NCI-H146 (cell line): ENCODE results near the gene TCF4.

ENCODE experiments used
- DNase-seq: peaks from one replicate; lab custom pipeline; 2025; lab: John Stamatoyannopoulos, UW

Gene TCF4

DNA sequence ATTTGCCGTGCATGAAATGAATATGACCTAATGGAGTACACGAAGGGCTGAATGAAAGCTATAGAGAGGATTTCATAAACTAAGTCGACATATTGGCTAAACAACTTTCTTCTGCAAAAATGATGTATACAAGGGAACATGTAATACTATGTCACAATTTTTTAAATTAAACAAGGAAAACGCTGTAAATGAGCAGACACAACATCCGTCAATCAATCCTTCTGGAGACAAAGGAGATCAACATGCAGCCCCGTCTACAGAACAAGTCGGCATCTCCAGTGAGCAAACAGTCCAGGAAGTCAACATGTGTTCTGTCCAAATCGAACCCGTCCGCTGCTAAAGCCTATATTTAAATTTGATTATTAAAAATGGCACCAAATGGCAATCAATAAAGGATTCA, 180.8 kb downstream of the TCF4 start:
- DNase-seq, result peak; percentile 83

DNA sequence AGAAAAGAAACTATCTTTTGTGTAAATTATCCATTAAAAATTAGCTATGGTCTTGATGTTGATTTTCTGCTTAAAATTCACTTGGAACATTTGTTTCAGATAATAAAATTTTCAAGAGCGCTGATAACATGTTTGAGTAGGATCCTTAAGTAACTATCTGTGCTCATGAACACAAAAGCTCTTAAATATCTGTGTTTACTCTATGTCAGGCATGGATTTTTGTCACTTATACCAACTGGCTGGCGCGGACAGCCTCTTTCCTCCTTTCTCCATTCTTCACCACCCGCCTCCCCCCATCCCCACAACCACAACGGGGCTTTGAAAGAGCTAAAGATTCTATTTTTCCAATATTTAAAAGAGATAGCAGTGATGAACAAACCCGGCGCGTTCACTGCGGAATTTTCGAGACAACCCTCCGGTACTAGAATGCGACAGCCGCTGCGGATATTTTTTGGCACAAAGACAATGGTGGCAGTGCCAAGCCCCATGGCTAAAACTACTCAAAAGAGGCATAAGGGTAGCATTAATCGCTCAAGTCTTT, 181.5 kb downstream of the TCF4 start:
- peak; percentile 82 for DNase-seq

- DNase-seq, result peak; percentile 98
Observed at GRCh38 chr18:55405893-55406406, 182.0 kb downstream of the TCF4 start.

- DNase-seq, result no peak
Observed at GRCh38 chr18:55405475-55405874, 182.5 kb downstream of the TCF4 start.

DNA sequence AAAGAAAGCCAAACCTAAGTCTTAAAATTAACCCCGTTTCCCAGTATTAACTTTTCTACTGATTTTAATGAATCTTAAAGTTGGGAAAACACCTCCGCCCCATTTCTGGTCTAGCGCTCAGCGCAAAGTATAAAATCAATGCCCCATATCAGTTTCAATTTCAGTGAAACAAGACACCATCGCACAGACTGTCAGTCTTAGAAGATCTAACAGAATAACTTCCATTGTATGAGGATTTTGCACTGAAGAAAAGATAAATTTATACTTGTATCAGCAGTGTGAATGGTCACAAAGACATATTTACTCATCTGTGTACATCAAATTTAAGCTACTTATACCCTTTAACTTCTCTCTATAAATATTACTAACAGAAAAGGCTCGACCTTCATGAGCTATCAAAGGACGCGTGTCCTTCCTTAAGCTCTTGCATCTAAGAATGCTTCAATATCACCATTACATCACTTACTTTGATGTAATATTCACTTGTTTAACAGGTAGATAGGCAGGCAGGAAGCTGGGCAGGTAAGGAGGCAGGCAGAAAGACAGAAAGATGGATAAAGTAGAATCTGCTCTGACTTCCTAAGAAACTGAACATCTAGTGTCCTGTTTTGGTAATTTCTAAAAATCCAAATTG, 183.0 kb downstream of the TCF4 start:
- no peak for DNase-seq

GRCh38 chr18:55404136-55404830, 183.7 kb downstream of the TCF4 start:
- no peak for DNase-seq

DNA sequence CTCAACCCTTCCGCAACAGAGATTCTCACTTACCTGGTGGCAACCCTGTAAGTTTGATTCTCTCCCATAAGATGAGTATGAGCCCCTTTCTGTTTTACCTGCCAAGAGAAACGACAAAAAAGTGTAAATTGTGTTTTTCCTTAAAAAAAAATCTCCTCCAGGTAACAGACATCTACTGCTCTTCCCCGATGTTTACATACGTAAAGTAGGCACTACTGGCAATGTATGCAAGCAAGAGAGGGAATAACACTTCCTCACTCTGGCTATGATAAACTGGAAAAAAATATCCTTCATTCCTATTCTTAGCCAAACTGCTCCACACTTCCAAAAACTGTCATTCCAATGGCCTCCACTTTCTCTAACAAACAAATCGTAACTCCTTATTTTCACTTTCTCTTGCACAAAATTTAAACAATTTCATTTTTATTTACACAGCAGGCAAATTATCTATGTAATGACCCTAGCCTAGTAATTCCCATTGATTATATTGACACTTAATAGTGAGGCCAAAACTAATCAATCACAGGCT, 184.5 kb downstream of the TCF4 start:
- DNase-seq, result peak; percentile 22

- DNase-seq, result no peak
Observed at GRCh38 chr18:55402731-55403405, 185.1 kb downstream of the TCF4 start.

DNA sequence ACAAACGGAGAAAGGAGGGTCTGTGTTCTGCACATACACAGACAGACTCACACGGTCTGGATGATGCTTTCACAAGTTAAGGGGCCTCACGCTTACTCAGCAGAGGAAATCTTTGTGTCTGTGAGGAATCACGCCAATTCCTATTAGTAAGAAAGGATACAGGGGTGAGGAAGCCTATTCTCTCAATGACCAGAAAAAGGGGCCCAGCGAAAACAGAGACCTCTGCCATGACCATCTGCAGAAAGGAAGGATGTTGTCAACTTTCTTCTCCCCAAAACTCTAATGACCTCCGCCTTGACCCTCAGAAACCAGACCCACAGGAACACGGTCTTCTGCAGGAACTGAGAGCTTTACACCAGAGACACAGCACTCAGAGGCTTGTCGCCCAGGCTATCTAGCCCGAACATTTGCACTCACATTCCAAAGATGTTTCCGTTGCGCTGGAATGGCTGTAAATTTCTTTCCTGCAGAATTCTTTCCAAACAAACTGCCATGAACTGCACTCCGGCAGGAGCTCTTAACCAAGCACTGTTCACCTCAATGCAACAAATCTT, 186.3 kb downstream of the TCF4 start:
- DNase-seq, result no peak

DNA sequence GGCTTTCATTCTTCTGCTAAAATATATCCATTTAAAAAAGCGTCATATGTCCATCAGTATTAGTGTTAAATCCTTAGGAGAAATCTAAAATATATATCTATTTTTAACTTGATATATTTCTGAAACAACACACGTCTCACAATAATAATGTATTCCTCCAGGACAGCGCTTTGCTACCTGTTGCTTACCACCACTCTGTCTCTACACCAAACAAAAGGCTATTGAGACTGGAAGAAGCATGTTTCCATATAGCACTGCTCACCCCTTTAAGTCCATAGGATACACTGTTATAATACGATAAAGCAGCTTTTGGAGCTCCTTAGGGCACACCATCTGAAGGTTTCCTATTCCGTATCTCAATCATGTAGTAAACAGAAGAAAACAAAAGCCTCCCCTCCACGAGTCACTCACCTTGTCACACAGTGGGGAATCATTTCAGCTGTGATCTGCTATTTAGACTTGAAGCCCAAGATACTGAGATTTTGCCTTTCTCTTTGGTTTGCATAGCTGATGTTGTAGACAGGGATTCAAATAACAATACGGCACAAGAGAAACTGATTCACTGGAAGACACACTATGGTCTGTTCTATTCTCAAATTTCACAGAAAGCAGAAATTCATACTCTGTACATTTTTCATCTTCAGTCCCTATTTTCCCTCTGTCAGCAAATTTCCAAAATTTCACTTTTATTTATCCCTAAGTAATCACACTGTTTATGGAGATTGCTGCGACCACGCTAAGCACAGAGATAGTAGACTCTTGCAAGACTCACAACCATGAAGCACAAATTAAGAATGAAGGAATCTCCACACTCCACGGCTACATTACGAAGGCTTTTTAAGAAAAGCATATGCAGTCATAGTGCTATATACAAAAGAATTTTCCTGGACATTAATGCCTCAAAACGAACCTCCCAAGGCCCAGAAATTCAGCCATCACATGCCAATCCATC, 187.1 kb downstream of the TCF4 start:
- no peak for DNase-seq

DNA sequence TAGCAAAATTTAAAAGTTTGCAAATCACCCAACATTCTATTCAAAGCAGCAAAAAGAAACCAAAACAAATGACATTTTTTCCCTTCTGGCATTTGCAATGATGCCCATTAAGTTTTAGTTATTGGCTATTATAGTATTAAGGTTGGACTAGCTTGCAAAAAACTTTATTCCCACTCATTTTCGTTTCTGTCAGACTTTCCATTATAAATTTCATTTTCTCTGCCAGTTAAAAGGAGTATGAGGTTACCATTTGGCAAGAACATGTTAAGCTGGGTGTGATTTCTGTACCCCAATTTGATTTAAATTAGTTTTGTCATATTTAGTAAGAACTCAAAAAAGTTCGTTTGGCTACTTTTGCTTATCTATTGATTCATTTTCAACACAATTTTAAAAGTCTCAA, 187.9 kb downstream of the TCF4 start:
- no peak for DNase-seq

GRCh38 chr18:55398858-55399257, 189.1 kb downstream of the TCF4 start:
- DNase-seq, result no peak

DNA sequence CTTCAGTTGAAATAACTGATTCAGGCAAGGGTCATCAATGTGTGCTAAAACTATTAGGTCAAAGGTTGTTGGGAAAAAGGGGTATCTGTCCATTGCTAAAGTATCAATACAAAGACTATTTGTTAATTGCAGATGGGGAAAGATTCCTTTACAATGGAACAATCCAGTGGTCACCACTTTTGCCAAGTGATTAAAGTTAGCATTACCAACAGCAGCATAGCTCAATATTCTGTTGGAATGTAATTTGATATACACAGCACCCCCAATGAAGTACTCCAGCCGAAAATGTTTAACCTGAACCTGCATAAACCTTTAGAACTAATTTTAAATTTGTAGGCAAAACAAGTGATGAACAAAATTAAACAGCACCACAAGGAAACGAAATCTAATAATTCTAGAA, 191.0 kb downstream of the TCF4 start:
- no peak for DNase-seq

DNA sequence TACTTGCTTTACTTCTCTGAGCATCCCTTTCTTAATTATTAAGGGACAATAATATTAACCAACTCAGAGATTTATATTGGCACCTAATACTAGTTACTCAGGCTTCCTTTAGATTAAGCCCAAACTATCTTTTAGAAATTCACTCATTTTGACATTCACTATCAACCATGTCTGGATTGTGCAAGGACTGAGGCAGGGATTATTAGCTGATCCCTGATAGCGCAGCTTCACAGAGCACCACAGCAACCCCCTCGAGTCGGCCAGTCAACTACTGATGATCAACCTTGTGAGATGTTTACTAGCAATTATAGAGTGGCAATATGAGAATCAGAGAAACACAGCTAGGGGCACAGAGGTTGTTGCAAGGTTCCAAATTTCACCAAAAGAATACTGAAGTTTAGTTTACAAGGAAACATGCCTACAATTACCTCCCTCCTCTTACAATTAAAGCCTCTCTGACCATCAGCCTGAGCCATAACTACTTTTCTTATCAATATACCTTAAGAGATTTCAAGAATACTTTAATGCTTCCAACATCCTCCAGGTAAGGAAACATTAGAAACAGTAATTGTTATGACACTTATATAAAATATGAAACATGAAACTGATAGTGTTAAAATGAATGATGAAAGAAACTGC, 191.6 kb downstream of the TCF4 start:
- DNase-seq, result no peak

DNA sequence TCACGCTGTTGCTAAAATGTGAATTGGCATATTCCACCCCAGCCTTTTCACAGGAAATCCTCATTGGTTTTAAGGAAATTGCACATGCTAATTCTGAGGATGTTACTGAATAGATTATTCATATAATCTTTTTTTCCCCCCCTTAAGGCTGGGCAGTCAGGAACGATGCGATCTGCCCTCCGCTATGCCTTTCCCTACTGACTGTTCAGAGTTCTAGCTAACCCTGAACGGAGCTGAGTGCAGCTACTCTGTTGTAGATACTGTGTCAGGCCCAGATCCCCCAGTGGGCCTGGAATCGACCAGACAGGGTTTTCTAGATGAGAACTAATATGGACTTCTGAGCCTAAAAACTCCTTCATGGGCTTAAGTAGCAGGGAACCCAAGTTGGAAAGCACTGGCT, 192.2 kb downstream of the TCF4 start:
- DNase-seq, result no peak

DNA sequence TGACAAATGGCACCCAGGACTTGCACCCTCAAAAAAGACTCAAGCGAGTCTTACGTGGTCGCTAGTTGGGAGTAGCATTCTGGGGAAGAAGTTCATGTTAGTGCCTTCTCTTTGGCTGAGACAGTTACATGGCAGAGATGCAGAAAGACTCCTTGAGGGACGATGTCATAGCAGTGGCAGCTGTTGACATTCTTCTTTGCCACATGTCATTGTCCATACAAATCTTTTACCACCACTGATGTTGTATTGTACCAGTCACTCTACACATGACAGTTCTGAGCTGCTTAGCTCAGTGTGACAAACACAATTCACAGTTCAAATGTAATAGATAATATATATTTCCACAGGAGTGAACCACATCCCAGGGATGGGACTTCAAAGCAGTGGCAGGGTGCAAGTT, 197.1 kb downstream of the TCF4 start:
- no peak for DNase-seq

DNA sequence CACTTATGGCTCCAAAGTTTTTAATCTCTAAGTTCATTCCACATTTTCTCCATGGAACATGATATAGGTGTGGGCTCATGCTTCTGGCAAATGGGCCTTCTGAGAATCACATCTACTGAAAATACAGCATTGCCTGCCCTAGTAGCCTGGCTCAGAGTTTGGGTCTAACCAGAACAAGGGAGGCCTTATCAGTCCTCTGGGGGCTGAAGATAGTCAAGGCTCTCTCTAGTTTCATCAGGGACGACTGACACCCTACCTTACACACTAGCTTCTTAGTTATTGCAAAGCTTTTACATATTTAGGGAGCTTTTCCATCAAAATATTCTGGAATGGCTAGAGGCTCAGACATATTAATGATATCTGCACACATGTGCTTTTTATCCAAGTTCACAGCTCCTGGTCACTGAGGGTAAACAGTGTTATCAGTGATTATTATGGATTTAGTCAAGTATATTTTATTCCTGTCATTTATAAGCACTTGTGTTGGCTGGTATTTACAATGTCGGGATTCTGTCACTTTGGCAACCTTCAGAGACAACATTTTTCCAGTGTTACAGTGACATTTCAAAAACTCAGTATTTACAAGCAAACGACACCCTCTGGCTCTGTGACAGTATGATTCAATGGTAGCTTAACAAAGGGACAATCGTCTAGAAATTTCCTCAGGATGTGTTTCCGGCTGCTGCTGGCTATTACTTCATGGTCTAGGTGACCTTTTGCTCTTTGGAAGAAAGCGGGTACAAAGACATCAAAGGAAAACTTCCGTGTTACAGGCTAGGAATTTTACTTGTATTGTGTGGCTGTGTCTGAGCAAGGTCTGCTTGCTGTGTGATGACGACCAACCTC, 200.6 kb downstream of the TCF4 start:
- DNase-seq, result no peak

DNA sequence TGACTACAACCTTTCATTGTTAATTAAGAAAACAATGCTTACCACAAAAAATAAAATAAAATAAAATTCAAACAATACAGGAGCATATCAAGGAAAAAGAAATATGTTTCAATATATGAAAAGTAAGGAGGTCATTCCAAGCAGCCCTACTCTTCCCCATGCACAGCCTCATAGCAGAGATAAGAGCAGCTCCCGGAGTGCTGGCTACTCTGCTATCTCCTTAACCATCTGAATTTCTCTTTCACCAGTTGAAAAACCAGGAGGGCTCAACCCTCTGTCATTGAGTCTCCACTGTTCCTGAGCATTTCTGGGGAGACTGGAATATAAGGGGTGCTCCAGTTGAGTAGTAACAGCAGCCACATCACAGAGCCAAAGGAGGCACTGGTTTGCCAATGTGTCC, 201.4 kb downstream of the TCF4 start:
- no peak for DNase-seq

DNA sequence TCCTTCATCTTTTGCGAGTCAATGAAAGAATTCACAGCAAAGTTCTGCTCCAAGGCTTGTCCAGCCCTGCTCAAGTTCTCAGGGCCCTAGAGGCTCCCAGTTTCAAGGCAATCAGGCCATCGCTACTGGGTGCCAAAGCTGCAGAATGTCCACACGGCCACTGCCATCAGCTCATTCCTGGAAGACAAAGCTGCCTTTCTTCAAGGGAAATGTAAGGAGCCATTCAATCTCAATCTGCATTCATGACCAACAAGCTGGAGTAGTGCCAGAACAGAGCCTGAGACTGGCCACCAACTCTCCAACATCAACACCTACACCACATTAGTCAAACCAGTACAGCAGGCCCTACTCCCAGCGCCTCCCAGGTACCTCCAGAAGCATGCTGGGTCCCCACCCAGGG, 202.2 kb downstream of the TCF4 start:
- no peak for DNase-seq
